SW480 (cell line): ENCODE results near the gene GTF2A1.

Experiments
- DNase-seq: peaks from one replicate; pipeline ENCODE4 v3.0.0-alpha.2; 2016; ENCODE audit warnings: low spot score

Gene GTF2A1

GRCh38 chr14:81177225-81177624, 43.5 kb downstream of the GTF2A1 start:
- DNase-seq: no peak

DNA sequence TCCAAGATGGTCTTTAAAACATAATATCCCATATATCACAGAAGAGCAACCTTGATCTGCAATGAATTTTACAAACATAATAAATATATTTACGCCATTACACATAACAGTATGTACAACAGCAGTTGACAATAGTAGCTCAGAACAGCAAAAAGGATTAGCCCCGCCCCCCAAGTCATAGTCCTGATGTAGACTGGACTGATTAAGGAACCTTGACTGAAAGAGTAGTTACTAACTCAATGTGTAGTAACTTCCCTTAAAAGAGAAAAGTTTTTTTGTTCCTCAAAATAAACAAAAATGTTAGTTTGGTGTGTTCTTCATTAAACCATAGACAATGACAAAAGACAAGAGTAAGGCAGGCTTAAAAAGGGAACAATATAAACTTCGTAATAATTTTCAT, 44.5 kb downstream of the GTF2A1 start:
- no peak for DNase-seq

DNA sequence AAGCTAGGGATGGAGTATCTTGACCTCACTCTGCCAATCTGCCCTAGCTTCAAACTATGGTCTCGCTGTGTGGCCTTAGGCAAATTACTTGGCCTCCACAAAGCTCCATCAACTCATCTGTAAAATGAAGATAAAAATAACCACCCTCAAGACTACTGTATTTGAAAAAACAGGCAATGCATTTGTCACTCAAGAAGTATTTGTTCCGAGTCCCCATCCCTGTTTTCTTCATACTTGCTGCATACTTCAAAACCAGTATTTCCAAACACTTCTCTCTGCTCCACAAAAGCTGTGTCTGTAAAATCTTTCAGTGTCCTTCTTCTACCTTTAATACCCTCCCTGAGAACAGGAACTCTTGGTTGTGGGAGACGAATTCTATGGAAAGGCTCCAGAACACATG, 47.9 kb downstream of the GTF2A1 start:
- DNase-seq: no peak

- no peak for DNase-seq
Measured at GRCh38 chr14:81172353-81172752, 48.4 kb downstream of the GTF2A1 start.

DNA sequence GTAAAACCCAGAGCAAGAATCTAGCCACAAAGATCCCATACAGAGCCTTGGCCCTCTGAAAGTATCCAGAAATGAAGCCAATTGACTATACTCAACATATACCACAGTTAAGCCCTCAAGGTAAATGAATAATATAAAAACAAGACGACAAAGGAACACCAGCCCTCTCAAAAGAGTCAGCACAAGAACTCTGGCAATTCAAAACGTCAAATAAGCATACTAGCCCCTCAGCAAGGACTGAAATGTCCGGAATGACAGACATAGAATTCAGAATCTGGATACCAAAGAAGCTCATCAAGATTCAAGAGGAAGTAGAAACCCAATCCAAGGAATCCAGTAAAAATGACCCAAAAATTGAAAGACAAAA, 49.9 kb downstream of the GTF2A1 start:
- no peak for DNase-seq

GRCh38 chr14:81170104-81170828, 50.5 kb downstream of the GTF2A1 start:
- DNase-seq: peak; percentile 88

- DNase-seq: no peak
Measured at GRCh38 chr14:81169711-81170103, 51.1 kb downstream of the GTF2A1 start.

- no peak for DNase-seq
Measured at GRCh38 chr14:81169267-81169666, 51.5 kb downstream of the GTF2A1 start.

DNA sequence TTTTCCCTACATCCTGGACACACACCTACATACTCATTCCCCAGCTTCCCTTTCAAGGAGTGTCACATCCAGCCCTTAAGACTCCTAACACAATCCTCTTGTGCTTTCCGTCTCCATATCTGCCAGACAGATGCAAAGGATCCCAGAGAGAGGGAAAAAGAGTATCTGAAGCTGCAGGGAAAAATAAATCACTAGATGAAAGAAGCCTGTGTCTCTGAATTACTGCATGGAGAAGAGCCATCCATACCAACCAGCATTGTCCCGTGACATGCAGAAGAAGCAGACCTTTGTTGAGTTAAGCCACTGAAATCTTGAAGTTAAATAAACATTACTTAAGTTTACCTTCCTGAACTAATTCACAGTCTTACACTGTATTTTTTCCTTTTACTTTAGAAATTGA, 54.6 kb downstream of the GTF2A1 start:
- DNase-seq: no peak

GRCh38 chr14:81165188-81165587, 55.6 kb downstream of the GTF2A1 start:
- DNase-seq: no peak

DNA sequence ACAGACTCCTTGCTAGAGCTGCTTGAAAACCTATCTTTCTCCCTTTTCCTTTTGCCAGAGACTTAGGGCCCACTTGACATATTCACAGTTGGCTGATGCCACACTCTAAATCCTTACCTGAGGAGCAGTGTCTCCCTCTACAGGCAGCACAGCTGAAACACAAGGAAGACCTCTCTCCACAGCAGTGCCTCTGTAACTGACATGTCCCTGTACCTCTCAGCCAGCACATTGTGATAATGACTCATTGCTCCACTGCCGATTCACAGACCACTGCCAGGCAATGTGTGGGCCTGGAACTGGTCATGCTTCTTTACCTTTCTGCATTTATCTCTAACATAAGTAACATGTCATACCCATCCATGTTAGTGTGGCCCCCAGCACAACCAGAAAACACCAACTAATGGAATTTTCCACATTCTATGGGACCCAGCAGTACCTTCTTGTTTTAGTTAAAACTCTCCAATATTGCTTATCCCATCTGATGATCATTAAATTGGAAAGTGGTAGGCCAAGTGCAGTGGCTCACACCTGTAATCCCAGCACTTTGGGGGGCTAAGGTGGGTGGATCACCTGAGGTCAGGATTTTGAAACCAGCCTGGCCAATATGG, 56.5 kb downstream of the GTF2A1 start:
- peak; percentile 86 for DNase-seq

DNA sequence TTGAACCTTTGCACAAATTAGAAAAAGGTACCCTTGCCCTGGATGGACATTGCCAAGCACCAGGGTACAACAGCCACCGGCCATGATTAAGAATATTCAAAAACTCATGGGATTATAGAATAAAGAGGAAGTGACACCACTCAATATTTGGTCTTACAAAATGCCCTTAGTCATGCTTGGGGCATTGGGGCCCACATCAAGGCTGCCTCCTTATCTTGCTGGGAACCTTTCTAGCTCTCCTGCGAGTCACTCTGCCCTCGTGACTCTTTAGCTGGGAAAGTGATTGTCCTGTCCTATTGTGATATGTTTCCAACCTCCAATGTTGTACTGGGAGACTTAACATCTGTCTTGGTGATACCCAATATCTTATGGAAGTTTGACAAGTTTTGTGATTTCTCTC, 57.8 kb downstream of the GTF2A1 start:
- peak; percentile 8 for DNase-seq

GRCh38 chr14:81161749-81162148, 59.0 kb downstream of the GTF2A1 start:
- no peak for DNase-seq

DNA sequence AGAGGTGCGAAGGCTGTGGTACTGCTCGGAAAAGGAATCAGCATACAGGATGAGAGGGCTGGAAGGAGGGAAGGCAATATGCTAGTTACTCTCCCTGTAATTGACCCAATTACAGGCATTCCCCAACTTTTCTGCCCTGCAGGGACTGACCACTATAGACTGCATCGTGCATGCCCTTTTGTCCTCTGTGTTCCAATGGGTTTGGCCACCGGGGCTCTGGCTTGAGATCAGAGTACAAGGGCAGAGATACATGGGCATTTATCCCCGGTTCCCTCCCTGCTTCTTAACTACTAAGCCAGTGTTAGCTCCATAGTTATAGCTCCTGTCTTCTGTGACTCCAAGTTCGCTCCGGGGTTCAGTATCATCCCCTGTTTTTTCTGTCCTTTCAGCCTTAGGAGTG, 59.7 kb downstream of the GTF2A1 start:
- DNase-seq: no peak

DNA sequence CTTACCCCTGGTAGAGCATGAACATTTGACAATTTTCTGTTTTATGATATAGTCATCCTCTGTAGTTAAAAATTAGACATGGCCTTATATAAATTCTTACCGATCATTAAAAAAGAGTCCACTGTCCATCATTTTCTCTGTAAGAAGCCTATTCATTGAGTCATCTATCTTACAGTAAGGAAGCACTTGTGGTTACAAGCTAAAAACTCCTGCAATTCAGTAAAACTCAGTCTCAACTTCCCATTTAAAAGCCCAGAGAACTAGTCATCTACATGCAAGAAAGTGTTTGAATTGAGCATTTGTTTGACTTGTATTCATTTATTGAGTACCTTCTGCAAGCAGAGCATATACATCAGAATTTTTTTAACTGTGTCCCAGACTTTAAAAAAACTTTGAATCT, 63.3 kb downstream of the GTF2A1 start:
- no peak for DNase-seq

- no peak for DNase-seq
Measured at GRCh38 chr14:81153187-81153586, 67.6 kb downstream of the GTF2A1 start.

GRCh38 chr14:81148635-81149034, 72.1 kb downstream of the GTF2A1 start:
- DNase-seq: no peak

DNA sequence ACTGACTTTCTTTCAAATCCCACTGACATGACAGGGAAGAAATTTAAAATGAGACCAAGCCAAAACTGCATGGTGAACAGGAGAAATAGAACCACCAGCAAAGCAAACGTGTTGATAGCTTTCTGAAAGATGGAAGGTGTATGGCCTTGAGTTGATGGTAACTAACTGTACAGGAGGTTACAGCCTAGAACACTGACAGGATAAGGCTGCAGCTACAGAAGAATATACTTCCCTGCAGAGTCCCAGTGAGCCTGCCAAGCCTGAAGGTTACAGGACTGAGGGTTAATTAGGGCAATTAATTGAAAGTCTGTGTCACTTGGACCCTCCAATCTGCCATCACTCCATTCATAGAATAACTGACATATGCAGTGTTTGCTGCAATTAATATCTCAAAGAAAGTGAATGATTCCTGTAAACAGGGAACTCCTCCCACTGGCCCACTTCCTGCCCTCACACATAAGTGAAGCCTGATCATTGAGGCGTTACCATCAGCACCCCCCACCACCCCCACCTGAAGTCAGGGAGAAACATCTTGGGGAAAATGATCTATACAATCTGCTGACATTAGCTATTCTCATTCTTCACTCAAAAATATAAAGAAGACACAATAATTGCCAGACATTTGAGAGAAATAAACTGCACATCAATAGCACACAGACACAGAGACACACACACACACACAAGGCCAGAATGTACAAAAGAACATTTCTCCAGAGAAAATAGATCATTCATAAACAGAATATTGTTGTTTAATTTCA, 73.4 kb downstream of the GTF2A1 start:
- no peak for DNase-seq

DNA sequence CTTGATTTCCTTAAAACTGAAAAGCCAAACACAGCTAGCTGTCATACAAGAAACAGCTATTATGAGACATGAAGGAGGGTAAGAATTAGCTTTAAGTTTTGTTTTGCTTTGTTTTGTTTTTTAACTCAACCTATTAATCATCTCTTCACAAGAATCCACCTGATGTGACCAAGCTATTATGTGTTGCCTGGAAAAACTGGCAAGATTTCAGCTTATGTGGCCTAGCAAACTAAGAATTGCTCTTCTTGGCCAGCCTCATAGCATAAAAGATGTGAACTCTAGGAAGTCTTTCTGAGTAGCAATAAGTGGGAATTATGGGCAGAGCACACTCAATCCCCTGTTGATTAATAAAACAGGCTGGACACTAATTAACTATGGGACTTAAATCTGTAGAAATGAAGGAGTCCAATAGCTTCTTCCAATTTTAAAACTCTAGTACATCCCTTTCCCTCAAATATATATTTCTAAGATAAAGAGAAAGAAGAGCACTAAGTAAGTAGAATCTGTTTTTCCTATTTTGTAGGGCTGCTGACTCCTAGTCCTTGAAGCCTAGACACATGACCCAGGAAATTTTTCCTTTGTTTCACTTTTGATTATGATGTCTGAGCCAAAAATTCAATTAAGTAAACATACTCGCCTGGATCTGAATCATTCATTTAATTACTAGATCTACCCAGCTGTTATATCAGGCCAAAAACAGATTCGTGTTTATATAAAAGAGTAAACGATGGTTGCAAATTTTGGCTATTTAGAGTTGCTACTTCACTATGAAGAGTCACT, 75.7 kb downstream of the GTF2A1 start:
- no peak for DNase-seq

DNA sequence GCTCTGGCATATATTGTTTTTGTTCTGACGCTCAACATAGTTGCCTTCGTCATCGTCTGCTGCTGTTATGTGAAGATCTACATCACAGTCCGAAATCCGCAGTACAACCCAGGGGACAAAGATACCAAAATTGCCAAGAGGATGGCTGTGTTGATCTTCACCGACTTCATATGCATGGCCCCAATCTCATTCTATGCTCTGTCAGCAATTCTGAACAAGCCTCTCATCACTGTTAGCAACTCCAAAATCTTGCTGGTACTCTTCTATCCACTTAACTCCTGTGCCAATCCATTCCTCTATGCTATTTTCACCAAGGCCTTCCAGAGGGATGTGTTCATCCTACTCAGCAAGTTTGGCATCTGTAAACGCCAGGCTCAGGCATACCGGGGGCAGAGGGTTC, 77.0 kb downstream of the GTF2A1 start:
- no peak for DNase-seq

DNA sequence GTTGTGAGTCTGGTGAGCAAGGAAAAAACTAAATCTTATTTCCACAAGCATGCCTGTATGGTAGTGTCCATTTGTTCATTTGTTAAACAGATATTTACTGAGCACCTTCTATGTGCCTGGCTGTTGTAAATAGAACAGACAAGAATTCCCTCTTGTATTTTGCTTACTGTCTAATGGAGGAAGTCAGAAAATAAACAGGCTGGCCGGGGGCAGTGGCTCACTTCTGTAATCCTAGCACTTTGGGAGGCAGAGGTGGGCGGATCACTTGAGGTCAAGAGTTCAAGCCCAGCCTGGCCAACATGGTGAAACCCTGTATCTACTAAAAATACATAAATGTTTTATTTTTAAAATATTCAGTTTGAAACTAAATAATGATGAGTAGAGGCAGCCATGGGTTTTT, 79.3 kb downstream of the GTF2A1 start:
- no peak for DNase-seq

DNA sequence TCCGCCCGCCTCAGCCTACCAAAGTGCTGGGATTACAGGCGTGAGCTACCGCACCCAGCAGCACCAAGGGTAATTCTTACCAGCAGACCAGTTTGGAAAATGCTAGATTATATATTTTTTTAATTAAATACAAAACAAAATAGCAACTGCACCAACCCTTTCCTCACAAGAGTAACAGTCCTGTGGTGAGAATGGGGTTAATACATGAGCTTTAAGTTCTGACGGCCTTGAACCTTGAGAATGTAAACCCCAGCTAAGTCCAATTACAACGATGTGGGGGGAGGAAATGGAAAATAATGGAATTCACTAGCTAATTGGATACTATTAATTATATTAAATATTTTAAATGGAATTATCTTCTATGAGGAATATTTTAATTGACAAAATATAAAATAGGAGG, 82.3 kb downstream of the GTF2A1 start:
- no peak for DNase-seq

- DNase-seq: peak; percentile 8
Measured at GRCh38 chr14:81137316-81137715, 83.4 kb downstream of the GTF2A1 start.
